ENCODE results near the gene IQCK.

The IQCK gene

DNA sequence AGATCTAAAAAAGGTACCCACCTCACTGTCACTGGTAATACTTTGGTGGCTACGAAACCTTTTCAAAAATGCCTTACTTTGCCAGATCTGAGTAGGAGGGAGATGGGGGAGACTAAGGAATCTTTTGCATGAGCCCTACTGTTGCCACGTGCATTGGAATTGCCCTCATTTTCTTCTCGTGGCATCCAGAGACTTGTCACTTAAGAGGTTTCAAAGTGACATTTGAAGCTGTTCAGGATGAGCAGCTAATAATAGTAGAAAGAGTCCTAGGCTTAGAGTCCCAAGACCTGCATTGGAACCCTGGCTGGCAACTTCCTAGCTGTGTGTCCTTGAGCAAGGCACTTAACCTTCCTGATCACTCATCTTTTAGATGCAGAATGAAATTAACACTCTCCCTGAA is 123.1 kb downstream of the IQCK start:
- DNase-seq = no peak

DNA sequence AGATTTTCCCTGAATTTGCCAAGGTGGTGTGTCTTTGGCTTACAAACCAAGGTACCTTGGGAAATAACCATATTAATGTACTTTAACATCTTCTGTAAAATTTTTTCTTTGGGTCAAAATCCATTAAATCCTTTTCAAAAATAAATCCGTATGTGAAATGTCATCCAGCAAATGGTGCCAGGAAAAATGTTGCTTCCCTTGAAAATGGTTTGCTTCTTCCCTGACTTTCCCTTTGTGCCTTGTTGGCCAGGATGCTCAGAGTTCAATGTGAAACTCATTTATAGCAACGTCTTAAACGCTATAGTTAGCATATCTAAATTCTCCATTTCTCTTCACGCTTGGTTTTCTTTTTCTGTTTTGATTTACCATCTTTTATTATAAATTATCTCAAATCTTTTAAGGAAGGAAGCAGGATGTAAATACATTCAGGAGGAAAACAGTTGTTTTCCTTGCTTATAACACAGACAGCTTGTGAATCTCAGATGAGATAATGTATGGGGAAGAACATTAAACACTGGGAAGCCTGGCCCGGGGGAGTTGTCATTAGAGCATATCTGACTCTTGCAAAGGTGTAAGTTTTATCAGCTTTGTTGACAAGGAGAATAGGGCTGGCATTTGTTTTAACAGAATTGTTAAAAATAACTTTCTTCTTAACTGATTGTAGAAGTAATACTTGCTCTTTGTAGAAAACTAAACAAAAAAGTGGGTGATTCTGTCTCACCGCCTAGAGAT is 124.5 kb downstream of the IQCK start:
- DNase-seq = no peak

DNA sequence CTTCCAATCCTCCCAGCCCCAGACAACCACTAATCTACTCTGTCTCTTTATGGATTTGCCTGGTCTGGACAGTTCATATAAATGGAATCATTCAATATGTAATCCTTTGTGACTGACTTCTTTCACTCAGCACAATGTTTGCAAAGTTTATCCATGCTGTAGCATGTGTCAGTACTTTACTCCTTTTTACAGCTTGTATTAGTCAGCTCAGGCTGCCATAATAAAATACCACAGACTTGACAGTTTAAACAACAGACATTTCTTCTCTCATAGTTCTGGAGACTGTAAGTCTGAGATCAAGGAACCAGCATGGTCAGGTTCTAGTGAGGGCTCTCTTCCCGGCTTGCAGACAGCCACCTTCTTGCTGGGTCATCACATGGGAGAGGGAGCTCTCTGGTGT is 125.3 kb downstream of the IQCK start:
- DNase-seq = no peak

DNA sequence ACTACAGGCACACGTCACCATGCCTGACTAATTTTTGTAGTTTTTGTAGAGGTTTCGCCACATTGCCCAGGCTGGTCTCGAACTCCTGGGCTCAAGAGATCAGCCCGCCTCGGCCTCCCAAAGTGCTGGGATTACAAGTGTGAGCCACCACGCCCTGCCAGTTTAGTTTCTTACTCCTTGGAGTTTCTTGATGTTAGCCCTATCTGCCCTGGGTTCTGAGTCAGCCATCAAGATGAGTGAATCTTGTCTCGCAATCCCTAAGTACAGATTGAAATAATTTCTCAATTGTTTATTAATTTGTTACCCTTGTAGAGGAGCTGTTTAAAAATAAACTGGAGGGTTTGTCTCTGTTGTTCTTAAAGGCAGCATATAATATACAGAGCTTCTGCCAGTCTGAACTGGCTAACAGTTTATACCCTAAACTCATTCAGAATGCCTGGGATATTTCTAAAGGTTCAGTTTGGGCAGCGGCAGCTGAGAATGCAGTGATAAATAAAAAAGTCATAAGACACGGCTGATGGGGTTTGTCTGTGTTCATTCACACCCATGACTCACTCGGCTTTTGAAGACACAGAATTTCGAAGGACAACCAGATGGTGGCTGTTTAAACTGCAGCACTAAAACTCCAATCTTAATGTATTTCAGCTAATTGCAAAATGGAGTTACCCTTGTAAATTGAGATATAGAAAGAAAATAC is 127.0 kb downstream of the IQCK start:
- no peak for DNase-seq

DNA sequence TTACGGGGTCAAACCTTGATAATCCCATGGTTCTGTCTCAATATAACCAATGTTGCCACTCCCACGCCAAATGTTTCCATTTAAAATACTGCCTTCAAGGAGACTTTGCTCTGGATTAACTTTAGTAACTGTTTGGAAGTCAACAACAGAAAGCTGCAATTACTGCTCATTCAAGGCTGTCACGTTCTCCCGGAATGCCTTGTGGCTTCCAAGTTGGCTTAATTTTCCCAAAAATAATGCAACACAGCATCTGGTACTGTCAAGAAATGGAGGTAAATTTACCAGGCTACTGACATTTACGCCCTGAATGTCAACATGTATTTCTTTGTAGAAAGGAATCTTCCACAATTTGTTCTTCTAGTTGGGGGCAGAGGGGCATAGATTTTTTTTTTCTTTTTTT is 128.4 kb downstream of the IQCK start:
- no peak for DNase-seq

DNA sequence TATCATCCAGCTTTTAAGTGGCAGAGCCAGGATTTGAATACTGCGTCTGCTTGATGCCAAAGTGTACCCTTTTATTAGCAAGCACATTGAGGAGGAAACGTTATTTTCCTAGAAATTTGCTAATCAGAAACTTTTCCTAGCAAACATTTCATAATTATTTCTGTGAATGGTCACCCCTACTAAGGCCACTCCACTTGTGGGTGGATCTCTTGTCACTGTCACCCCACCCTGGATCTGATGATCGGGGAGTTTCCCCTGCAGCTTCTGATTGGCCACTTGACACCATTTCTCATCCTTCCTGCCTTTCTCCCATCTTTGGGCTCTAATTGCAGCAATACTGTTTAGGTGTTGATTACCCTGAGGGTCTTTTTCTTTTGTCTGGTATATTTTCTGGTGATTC is 130.7 kb downstream of the IQCK start:
- DNase-seq = no peak

DNA sequence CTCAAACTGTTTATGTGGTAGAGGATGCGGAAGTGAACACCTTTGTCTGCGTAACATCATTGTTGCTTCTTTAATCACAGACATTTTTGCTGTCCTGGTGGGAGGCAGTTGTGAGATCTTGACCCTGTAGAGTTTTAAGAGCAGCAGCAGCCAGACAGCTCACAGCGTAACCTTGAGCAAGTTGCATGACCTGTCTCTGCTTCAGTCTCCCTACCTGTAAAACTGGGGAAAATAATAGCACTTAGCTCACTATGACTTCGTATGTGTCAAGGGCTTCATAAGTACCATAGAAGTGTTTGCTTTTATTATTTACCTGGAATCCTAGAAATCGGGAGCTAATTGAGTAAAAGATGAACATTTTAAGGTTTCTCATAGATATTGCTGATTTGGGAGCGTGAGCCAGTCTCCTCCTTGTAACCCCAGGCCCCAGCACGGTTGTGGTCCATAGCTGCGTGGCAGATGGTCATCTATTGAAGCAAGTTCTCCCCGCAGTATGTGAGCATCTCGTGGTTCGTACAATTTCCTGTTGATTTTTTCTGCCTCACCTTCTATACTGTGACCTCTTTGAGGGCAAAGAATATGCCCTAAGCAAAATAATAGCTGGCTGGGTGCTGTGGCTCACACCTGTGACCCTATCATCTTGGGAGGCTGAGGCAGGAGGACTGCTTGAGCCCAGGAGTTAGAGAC is 132.2 kb downstream of the IQCK start:
- DNase-seq = no peak

DNA sequence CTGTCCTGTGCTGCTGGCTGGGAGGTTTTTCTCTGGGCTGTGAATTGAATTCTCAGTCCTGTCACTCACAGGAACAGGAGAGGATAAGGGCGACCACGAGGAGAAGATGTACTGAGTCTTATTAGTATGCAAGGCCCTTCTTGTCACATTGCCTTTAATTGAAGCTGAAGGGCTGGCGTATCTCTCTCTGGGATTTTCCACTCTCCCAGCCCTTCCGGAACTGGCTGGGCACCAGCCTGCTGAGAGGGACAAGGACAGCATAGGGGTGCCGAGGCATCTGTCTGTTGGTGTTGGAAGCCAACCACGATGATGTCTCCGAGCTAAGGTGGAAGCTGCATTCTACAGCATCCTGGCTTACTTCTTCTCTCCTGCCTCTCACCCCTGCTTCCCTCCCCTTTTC is 133.4 kb downstream of the IQCK start:
- no peak for DNase-seq

DNA sequence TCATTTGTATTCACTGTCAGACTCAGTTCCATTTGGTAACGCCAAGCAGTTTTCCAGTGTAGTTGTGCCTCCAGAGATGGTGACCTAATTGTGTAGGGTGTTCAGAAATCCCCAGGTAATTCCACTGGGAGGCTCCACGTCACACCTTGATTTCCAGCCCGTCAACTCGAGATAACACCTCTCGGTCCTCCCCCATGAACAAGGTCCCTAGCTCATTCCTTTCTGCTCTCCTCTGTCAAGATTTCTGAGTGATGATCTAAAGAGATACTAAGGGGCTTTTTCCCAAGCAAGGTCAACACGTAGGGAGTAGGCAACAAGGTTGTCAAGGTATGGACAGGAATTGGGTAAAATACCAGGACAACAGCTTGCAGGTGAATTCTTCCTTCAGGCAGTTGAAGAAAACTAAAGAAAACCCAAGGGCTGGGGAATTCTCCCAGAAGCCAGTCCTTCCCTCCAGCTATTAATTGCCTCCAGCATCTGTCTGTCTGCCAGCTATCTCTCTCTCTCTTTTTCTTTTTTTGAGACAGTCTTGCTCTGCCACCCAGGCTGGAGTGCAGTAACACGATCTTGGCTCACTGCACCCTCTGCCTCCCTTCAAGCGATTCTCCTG is 135.2 kb downstream of the IQCK start:
- no peak for DNase-seq

DNA sequence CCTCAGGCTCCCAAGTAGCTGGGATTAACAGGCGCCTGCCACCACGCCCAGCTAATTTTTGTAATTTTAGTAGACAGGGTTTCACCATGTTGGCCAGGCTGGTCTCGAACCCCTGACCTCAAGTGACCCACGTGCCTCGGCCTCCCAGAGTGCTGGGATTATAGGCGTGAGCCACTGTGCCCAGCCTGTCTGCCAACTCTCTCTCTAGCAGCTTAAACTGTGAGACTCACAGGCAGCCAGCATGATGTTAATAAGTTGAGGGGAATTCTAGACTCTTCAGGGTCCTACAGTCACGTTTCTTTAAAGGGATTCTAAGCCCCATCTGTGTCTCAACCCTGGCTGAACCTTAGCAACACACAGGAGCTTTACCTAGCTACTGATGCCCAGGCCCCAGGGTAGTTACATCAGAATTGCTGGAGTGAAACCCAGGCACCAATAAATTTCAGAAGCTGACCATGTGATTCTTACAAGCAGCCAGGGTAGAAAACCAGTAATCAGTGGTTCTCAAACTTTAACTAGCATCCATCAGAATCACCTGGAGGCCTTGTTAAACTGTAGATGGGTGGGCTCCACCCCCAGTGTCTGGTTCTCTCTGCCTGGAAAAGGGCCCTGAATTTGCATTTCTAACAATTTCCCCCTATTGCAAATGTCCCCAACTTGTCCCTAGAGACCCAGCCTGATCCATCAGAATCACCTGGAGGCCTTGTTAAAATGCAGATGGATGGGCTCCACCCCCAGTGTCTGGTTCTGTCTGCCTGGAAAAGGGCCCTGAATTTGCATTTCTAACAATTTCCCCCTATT is 135.9 kb downstream of the IQCK start:
- DNase-seq = no peak

DNA sequence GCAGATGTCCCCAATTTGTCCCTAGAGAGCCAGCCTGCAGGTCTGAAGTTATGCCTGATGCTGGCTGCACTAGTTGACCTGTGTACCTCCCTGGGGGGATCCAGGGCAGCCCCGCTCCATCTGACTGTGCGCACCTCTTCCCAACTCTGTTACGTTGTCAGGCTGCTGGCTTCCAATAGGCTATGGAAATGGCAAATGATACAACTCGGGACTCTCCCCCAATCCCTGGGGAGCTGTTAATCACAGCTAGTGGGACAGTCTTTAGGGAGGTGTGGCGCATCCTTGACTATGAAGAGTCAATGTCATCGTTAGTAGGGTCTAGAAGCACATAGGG is 136.4 kb downstream of the IQCK start:
- DNase-seq = no peak

DNA sequence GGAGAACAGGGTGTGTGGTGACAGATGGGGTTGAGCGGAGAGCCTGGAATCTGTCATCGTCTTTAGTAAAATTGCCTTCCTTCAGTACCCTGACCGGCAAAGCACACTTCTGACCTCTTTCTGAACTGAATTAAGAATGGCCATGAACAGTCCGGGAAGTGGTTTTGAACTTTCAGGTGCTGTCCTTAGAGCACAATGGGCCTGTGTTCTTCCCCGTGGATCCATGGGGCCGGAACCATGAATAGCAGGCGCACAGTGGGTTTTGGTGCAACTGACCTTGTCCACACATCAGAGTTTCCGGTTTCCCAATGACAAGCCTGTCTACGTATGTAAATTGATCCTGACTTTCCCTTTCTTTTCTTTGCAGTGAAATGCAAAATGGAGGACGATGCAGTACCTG is 138.0 kb downstream of the IQCK start:
- no peak for DNase-seq

DNA sequence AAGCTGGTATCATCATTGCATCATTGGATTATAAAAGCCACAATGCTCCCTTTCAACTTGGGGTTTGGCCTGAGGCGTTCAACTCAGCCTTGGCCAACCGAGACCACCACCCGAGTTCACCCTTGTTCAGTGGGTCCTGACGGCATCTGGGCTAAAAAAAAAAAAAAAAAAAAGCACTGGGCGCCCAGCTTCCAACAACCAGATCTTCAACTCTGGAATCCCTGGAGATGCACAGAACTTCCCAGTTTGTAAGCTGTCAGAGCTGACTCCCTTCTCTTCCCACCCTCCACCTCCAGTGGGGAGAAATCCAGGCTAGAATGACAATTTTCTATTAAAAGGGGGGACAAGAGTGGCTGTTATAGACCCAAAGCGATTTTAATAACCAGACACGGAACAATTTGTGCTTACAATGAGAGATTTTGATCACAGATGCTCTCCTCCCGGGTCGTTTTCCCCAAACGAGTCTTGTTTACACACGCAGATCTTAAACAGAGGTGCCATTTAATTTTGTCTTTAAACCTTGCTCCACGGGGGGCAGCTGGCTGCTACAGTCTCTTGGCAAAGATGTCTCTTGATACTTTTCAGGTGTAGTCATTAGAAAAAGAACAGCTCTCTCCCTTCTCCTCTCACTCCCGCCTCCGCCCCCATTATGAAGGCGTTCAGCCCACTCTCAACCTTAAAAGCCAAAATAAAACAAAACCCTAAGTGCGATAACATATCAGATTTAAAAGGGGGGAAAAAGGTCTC is 139.7 kb downstream of the IQCK start:
- no peak for DNase-seq

DNA sequence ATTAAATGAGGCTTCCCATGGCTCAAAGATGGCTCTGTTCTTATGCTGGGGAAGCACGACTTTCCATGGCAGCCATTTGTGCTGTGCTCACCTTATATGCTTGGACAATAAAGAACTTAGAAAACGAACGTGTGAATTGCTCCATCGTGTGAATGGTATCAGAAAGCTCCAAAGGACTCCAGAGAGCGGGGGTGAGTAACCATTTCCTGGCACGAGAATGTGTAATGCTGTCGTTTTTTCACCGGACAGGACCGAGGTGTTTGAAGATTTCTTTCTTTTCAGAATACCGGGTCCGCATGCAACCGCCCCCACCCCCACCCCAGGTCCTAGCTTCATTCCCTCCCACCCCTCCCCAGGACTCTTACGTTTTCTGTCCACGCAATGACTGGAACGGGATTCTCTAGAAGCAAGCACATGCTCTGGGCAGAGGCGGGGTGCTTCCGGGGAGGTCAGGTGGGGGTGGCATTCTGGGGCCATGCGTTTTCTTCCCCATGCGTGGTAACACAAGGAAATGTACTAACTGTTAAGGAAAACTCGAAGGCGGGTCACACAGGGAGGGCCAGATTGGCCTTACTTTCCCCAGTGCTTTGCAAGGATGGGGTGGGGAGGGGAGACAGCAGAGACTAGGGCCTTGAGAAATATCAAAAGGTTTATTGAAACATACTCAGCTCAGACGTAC is 140.4 kb downstream of the IQCK start:
- no peak for DNase-seq

DNA sequence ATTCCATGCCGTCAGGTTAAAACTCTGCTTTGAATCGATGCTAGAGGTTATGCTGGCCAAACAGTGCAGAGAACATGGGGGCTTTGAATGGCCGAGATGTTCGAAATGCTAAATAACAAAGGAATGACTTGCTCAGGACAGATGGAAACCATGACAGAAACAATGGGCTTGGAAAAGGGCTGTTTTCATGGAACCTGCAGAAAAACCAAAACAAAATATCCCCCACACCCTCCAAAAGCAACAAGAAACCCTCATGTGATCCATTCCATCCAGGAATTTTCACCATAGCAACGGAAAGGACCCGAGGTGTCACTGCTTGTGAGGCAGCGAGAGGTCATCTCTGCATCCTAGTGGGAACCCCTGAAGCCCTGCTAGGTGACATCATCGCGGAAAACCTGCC is 141.1 kb downstream of the IQCK start:
- no peak for DNase-seq

DNA sequence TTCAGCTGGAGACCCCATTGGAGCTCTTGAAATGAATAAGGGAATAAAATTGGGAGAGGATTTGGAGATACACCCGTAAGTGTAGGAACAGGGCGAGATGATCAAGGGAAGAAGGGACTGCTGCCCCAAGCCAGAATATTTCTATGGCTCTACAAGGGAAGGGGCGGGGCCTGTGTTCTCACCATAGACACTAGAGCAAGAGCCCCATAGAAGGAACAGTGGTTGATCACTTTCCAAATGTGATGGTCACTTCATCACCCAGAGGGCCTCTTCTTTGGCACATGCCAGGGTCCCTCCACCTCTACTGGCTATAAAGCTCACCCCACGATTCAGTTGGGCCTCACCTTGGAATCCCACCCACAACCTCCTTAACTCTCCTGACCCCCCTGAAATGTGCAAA is 141.5 kb downstream of the IQCK start:
- DNase-seq = no peak

DNA sequence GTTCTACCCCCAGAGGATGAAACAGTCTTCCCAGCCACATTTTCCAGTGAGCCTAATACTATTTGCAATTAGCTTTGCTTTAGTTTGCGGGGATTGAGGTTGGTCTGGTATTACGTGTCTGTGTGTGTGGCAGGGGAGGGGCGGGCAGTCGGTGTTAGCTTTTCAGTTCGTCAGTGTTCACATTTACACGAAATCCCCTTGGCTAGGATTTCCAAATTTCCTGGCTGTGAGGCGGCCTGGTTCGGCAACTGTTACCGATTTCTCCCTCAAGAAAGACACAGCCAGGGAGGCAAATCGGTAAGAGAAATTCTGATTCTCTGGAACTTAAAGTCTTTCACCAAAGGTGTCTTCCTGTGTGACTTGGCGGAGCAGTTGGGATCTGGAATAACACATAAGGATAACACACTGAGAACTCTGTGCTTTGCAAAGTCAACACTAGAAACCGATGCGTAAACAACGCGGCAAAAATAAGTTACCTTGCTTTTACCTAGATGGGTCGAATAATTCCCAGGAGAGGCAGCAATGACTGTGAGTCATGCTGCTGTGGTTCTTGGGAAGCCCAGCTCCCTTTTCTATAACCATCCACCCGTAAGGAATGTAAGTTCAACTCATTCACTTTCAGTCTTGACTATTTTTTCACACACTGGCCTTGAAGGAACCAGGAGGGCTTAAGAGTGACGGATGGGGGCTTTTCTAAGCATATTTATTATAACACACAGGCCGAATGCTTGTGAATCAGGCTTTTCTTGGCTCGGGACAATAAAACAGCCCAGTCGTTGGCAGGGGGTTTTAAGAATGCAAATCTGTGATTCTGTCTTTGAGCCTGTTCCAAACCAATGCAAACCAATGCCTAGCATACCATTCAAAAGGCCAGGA is 142.3 kb downstream of the IQCK start:
- no peak for DNase-seq

DNA sequence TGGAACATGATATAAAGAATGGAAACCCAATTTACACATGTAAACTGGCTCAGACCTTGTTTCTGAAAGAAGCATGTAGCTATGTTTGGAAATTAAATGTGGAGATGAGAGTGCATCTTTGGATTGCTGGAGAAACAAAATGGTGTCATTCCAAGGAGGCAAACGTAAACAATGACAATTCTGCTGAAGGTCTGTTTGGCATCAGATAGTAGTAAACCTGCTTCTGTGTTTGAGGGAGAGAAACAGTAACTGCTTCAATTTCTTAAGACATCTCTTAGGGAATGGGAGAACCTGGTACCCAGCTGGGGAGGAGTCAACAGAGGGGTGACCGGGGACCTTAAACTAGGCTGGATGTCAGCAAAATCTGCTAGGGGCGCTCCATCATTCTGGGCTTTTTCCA is 143.1 kb downstream of the IQCK start:
- no peak for DNase-seq

DNA sequence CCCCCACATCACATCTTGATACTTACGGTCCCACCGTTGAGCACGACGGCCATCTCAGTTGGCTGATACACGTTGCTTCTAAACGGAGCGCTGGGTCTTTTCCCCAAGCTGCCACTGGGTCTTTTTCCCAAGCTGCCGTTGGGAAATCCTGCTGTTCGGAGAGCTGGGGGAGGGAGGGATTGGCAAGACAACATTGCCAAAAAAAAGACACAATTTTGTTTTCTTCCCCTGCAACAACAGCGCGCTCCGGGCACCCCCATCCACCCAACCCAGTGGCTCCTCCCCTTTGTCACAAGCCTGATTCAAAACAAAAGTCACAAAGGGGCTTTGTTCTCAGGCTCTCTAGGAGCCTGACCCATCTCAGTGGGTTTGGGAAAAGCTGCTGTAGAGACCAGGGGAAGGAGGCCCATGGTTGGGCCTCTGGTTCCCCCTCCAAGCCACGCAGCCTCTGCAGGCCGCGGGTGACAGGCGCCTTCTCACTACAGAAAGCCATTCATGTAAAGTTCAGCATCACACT is 143.8 kb downstream of the IQCK start:
- DNase-seq = no peak

DNA sequence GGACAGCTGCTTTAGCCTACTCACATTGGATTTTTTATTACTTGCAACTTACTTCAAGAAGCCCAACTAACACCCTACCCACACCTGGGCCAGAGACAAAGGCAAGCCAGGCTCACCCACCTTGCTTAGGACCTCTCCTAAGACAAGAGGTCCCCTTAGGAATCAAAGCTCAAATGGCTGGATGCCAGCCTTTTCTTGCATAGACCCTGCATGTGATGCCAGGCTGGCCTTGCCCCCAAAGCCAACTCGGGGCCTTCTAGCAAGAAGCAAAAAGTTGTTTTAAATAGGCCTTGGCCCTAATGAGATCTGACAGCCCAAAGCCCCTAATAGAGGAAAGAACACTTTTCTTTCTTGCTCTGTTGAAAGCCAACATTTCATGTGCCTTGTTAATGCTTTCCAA is 145.9 kb downstream of the IQCK start:
- DNase-seq = no peak

DNA sequence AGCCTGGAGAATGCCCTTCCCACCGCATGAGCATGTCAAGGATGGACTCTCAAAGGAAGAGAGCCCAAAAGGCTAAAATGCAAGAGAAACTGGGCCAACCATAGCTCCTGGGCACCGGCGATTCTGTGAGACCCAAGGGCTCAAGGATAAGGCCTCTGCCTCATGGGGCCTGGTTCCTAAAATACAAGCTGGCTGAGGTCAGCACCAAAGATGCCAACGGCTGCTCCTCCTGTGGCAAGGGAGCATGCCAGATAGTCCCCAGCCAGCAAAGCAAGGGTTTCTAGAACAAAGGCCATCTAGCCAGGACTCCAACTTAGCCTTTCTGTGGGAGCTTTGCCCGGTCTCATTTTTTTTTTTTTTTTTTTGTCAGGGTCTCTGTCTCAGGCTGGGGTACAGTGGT is 146.5 kb downstream of the IQCK start:
- DNase-seq = no peak

All from MV-4-11 (cell line).